ENCODE results near the gene SETBP1. TPM values are rescaled to one million over a fixed set of nuclear protein-coding genes. Genes with fewer than 3 reads are reported as not detected.

SETBP1 gene
- total RNA-seq, 1 donor from 2014 or later, result 51.0 TPM

DNA sequence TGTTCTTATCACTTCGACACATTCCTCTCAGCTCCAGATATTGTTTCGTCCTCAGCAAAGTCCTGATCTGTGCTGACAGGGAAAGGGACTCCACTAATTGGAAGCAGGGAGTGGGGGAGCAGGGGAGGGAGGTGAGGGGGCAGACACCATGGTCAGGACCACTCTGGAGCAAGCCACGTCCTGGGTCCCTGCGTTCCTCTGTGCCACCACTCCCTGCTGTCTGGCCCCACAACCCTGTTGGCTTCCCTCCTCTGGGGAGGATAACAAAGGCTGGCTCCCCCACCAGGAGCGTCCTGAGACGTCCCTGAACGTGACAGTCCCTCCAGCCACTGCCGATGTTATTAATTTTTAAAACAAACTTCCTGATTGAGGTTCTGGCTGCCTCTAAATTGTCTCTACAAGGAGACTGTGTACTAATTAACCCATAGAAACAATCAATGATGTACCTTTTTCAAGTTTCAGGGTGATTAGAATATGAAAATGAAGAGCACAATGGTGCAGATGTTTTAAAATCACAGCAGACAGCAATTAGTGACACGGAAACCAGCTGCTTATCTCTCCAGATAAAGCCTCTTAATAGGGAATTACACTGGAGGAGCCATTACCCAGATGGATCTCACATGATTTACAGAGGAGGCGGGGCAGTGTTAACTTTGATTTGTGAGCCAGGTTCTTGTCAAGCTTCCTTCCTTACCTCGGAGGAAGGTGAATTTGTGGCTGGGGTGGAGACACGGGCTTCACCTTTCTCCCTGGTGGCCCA lies 257.5 kb downstream of the SETBP1 start:
- no peak for DNase-seq (ENCODE audit: low spot score)

DNA sequence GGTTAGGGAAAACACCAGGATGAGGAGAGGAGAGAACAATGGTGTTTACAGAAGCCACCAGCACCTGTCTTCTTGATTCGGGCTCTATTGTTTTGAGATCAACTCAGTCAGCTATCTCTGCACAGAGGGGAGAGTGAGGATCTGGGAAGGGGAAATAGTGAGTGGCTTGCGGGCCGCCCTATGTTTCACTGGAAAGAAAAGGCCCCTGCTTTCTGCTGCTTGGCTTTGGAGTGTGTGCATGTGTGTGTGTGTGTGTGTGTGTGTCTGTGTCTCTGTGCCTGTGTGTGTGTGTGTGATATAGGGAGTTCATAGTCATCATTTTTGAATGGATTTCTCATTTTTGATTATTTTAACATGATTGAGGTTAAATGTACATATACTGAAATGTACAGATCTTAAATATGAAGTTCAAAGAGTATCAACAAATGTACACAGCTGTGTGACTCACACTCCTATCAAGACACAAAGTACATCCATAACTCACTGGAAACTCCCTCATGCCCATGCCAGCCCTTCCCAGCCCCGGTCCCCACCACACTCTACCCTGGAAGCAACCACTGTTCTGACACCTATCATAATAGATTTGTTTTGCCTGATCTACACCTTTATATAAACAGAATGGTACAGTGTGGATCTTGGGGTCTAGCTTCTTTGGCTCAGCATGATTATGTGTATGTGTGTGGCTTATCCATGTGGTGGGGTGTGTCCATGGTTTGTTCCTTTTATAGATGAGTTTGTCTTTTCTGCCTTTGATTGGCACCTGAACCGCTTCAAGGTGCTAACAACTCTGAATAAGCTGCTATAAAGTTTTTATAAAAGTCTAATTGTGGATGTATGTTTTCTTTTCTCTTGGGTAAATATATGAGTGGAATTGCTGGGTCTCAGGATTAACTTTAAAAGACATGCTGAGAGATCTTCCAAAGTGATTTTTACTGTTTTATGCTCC lies 258.3 kb downstream of the SETBP1 start:
- no peak for DNase-seq (ENCODE audit: low spot score)

DNA sequence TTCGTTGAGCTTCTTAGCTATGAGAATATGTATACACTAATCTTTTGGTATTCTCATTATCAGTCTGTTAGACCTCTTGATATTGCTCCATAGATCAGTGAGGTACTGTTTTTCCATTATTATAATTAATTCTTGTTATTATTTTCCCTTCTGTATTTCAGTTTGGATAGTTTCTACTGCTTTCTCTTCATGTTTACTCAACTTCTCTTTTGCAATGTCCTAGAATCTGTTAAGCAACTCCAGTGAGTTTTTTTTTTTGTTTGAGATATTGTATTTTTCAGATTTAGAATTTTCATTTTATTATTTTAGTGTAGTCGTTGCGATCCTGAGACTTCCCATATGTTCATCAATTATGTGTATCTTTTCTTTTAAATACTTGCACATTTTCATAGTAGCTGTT lies 260.8 kb downstream of the SETBP1 start:
- DNase-seq (ENCODE audit: low spot score), result no peak

DNA sequence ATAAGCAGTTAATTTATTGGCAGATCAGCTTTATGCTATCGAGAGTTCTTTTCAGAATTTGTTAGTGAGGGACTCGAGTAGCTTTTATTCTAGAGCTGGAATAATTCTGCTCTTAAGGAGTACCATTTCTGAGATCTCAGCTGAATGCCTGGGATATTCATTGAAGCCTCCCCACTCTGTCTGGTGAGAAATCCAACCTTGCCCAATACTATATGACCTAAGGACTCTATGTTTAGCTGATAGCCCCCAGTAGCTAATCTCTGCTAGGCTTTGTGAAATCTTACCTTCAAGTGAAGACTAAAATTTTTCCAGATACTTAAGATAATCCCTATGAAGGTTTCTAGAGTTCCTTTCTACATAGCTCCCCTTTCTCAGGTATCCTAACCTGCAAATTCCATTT lies 261.4 kb downstream of the SETBP1 start:
- DNase-seq (ENCODE audit: low spot score), result no peak

DNA sequence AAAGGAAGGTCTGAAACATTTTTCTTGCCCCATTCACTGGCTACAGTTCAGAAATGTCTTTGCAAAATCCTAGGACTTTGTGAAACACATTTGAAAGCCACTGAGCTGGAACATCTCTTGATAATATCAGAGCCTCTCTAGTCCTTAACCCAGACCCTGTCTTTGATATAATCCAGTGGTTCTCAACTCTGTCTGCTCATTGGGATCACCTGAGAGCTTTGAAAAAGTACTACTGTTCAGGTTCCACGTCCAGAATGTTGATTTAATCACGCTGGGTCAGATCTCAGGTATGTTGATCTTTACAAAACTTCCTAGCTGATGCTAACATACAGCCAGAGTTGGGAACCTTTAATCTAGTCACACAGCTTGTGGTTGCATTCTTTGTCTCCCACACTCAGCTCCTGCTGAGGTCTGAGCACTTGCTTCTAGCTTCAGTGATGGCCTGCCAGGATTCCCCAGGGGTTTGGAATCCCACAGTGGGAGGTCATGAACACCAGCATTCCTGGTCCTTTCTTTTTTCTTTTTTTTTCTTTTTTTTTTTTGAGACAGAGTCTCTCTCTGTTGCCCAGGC lies 262.7 kb downstream of the SETBP1 start:
- DNase-seq (ENCODE audit: low spot score), result no peak

DNA sequence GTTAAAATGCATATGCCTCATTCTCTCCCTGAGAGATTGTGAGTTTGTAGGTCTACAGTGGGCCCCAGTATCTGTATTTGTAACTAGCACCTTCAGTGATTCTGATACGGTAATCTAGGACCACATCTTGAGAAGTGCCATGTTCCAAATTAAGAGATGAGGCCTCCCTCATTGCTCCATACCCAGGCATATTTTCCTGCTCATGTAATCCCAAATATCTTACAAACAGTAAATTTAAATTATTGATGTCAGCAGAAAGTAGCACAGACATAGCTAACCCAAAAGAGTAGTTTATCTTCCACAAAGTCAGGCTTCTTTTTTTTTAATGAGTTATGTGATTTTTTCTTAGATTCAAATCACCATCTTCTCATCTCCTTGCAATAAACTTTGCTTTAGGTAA lies 263.8 kb downstream of the SETBP1 start:
- no peak for DNase-seq (ENCODE audit: low spot score)

DNA sequence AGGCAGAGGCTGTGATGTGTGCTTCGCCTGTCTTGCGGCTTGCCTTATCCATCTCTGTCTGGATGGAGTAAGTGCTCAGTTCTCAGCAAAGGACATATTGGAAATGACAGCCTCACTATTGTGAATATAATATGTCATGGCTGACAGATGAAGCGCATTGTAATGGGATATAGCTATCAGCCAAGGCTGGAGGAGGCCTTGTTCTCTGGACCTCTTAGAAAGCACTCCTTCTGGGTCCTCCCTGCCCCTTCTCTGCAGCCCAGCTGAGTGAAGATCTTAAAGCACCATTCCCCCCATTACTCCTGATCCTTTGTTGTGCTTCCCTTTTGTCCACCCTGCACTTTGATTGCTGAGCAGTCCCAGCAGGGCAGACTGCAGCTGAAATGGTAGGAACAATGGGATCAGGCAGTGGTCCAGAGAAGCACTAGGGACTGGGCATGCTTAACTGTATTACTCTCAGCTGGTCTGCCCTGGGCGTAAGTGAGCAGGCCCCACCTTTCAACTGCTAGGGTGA lies 265.3 kb downstream of the SETBP1 start:
- DNase-seq (ENCODE audit: low spot score), result no peak

DNA sequence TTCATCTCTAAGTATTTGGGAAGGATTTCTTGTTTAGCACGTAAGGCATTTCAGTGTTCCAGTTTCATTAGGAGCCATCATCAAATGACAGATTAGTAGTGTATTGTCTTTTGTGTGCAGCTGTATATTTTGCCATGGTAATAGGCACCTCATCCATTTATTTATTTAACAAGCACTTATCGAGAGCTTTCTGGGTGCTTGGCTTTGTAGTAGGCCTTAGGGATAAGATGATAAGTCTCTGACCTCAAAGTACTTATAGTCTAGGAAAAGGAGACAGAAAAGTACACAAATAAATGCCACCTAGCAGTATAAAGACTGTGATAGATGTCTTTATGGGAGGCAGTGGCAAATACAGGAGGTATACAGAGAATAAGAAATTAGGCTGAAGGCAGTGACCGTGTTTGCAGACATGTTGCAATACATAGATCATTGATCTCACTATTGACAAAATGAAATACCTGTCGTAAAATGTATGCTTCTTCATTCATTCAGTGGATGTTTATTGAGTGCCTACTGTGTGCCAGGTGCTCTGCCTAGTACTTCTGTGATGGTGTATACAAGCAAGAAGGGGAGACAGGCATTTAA lies 265.9 kb downstream of the SETBP1 start:
- DNase-seq (ENCODE audit: low spot score), result no peak

DNA sequence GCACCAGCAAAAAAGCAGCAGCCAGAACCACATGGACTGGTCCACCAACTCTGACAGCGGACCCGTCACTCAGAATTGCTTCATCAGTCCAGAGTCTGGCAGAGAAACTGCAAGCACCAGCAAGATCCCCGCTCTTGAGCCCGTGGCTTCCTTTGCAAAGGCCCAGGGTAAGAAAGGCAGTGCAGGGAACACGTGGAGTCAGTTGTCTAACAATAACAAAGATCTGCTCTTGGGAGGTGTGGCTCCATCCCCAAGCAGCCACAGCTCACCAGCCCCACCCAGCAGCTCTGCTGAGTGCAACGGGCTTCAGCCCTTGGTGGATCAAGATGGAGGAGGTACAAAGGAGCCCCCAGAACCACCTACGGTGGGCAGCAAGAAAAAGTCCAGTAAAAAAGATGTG lies 269.3 kb downstream of the SETBP1 start:
- no peak for DNase-seq (ENCODE audit: low spot score)

DNA sequence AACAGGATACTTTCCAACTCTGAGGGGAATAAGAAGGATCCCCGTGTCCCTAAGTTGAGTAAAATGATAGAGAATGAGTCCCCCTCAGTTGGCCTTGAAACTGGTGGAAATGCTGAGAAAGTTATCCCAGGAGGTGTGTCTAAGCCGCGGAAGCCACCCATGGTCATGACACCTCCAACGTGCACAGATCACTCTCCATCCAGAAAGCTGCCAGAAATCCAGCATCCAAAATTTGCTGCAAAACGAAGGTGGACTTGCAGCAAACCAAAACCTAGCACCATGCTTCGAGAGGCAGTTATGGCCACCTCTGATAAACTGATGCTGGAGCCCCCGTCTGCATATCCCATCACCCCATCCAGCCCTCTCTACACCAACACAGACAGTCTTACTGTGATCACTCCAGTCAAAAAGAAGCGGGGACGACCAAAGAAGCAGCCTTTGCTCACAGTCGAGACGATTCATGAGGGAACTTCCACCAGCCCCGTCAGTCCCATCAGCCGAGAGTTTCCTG lies 270.1 kb downstream of the SETBP1 start:
- no peak for DNase-seq (ENCODE audit: low spot score)

DNA sequence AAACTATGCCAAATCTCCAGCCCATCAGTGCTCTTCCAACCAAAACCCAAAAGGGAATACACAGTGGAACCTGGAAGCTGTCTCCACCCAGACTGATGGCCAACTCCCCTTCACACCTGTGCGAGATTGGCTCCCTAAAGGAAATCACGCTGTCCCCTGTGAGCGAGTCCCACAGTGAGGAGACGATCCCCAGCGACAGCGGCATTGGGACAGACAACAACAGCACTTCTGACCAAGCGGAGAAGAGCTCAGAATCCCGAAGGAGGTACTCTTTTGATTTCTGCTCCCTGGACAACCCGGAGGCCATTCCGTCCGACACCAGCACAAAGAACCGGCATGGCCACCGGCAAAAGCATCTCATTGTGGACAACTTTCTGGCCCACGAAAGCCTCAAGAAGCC lies 271.1 kb downstream of the SETBP1 start:
- DNase-seq (ENCODE audit: low spot score), result no peak

DNA sequence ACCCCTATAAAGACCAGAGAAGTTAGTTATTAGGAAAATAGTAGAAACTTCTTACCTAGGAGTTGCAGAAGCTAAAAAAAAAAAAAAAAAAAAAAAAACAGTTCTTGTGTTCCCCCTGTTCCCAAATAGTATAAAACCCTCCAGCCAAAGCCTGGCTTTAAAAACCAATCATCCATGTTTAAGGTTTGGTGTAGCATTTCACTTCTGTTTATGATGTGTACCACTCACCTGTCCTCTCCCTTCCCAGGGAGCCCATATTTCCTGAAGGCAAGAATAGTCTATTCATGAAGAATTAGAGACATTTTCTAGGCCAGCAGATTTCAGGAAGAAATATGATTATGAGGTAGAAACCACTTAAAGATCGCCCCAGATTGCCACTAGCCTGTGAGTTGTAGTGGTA lies 273.6 kb downstream of the SETBP1 start:
- no peak for DNase-seq (ENCODE audit: low spot score)

DNA sequence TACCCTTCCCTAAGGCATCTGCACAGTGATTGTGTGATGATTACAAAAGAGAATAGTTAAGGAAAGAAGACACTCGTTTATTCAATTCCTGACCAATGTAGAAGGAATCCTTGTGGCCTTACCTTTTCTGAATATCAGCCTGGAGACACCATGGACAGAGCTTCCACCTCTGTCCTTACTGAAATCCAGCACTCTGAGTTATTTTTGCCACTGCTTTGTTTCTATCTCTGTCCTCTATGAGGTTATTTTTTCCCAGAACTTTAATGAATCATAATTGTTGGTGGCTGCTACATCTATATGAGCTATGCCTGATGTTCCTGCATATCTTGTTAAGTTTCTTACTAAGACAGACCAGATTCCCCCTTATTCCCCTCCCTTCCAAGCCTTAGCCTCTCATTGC lies 275.1 kb downstream of the SETBP1 start:
- DNase-seq (ENCODE audit: low spot score), result no peak

DNA sequence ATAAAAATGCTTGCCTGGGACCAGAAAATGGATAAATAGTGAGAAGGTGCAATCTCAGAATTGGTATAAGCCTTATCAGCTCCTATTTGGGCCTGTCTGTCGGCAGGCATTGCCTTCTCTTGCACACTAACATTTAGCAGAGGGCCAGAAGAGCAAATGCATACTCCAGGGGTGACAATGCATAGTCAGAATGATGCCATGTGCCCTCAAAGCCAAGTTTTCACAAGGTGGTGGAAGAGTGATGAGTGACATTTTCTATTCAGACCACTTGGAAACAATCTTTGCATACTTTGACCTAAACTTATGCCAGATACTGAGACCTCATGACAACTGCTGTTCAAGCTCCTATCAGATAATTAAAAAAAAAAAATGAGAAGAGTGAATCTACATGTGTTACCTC lies 276.3 kb downstream of the SETBP1 start:
- no peak for DNase-seq (ENCODE audit: low spot score)

DNA sequence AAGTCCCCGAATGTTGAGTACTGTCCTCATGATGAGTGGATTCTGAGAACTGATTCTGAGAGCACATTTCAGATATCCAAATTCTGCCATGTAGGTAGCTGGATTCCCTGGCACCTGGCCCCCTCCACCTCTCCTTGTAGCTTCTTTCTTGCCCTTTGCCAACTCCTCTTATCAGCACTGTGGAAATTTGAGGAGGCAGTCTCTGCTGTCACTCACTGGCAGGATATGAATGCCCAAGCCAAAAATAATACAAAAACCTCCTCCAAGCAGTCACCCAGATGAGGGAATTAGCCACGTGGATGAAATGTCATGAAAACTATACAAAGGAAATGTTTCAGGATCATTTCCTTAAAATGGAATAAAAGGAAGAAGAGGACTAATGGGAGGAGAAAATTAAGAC lies 276.8 kb downstream of the SETBP1 start:
- no peak for DNase-seq (ENCODE audit: low spot score)

DNA sequence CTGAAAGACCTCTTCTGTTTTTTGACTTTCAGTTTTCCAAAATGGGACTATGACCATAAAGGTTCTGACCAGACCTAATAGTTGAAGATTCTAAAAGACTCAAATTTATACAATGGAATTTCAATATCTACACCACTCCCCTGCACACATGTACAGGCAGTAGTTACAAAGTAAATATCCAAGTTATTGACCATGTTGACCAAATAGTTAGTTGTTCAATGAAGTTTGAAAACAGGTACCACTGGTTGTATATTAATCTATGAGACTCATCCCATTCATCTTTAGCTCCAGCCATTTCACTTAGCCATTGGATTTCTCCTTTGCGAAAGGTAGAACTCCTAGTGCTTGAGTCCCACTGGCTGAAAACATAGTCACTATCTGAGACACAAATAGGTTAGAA lies 277.4 kb downstream of the SETBP1 start:
- no peak for DNase-seq (ENCODE audit: low spot score)

DNA sequence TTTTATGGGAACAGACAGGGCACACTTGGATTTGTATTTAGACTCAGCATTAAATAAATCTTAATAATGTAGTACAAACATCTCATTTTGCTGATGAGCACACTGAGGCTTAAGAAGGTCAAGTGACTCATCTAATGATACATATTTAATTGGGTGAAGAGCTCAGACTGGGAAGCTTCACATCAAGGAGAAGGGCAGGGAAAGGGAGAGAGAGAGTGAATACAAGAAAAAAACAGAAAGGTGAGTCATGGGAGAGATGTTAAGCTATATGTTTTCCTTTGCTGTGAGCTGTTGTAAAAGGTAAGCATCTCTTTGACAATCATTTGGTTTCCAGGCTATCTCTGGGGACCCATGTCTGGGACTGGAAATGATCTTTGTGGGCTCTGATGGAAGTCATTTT lies 277.8 kb downstream of the SETBP1 start:
- no peak for DNase-seq (ENCODE audit: low spot score)

DNA sequence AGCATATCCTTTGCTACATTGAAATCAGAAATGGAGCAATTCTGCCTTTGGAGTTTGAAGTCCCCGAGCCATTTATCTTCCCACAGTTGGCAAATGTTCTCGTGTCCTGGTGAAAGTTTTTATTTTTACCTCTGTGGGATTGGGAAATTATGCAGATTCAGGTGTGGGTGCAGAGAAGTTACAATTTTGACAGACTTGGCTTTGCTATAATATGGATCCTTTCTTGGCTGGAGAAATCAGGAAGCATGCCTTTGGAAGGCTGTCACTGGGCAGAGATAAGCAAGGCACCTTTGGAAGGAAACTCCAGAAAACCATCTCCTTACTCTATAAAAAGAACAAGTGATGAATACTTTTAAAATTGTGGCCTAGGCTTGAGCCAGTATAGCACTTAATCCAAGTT lies 278.3 kb downstream of the SETBP1 start:
- no peak for DNase-seq (ENCODE audit: low spot score)

DNA sequence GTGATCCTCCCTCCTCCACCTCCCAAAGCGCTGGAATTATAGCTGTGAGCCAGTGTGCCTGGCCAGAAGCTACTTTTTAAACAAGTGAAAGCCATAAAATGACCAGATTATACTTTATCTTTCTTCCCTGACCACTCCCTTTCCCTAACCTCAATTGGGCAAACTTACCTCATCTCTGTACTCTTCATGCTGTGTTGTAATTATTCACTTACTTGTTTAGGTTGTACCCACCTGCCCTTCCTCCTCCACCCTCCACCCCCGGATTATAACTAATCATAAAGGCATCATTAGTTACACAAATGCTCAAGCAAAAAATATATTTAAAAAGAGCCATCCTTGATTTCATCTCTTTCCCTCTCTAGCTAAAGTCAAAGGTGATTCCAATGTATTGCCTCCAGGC lies 279.9 kb downstream of the SETBP1 start:
- DNase-seq (ENCODE audit: low spot score), result no peak

DNA sequence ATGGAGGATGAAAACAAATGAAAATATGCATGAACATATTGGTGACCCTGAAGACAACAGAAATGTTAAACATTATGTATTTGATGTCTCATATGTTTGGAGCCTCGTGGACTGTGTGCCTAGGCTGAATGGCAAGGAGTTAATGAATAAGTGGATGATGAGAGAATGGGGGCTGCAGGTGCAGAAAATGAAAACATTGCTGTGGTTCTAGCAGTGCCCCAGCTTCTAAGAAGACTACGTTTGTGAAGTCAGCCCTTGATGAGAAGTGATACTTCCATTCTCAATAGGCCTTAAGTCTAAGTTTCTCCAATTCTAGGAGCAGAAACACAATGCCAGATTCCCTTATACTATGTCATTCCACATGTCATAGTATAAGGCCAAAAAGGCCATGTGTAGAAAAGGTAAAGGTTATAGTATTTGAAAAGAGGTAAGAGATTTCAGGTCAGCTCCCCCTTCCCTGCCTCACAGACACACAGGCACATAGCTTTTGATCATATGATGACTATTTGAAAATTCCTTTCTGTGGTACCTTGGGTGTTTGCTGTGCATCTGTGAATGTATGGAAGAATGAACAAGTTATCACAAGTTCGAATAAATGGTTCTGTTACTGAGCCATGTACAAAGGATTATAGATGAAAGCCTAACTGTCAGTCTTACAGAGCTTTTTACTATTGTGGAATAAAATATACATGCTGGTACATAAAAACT lies 280.8 kb downstream of the SETBP1 start:
- DNase-seq (ENCODE audit: low spot score), result no peak

DNA sequence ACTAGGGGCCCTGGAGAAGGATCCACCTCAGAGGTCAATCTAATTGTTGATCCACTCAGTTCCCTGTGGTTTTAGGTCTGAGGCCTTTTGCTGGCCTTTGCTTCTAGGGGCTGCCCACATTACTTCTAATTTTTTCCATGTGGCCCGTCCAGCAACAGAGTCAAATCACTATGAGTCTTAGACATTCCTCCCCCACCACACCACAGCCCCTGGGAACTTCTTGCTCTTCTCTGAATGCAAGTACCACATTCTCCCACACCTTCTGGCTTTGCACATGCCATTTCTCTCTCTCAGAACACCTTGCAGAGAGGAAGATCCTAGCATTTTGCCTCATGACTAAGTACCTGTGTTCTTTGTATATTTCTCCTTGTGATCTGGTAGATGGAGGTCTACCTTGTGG lies 286.9 kb downstream of the SETBP1 start:
- DNase-seq (ENCODE audit: low spot score), result no peak
